B cell (primary cell): ENCODE data around the gene ABCA1. TPM values are rescaled to one million over a fixed set of nuclear protein-coding genes. Genes with fewer than 3 reads are reported as not detected.

Experiments used
- ATAC-seq: fragments of 200-7000 bp; cut with Tn5 transposase; one replicate; pipeline ENCODE4 v1.10.0; 2021; ENCODE audit warnings: low read depth, mild to moderate bottlenecking, moderate number of reproducible peaks, moderate library complexity
- CTCF ChIA-PET: fragments of 350-600 bp; sonication (Branson Sonifier 250); formaldehyde crosslinking; loops from one replicate; lab custom pipeline; 2021; ENCODE audit warnings: antibody characterized with exemption, inconsistent platforms; lab: Charles Lee
- POLR2A ChIA-PET: fragments of 350-600 bp; sonication (Branson Sonifier 250); formaldehyde crosslinking; loops from one replicate; lab custom pipeline; 2021; ENCODE audit warnings: antibody characterized with exemption; lab: Charles Lee
- DNase-seq: peaks from one replicate; pipeline ENCODE4 v3.0.0; 2013
- H2AFZ ChIP-seq: 2 replicates; pipeline ENCODE4 v1.6.1; 2012; ENCODE audit warnings: mild to moderate bottlenecking, low read depth, low read length; ENCODE audit not compliant: insufficient read depth, poor library complexity, severe bottlenecking
- H3K27ac ChIP-seq, 2 donors: 1 replicate in 1 of 2; 2 replicates in 1 of 2; pipeline ENCODE4 v1.5.1; 2012 to 2013; ENCODE audit warnings: low read length in 2 of 2, mild to moderate bottlenecking in 2 of 2, moderate library complexity in 1 of 2
- H3K27me3 ChIP-seq, 4 experiments: fragments of 200-600 bp in 1 of 4; sonication (generic) in 1 of 4; replicated peaks in 1 of 4; 1 replicate in 2 of 4; 2 replicates in 2 of 4; pipeline versions ENCODE4 v1.6.1 to v1.7.0; 2013 to 2016; ENCODE audit warnings: low read length in 3 of 4, mild to moderate bottlenecking in 2 of 4, mixed read lengths in 1 of 4, moderate library complexity in 1 of 4; ENCODE audit not compliant: insufficient read depth in 4 of 4, control insufficient read depth in 3 of 4; ENCODE audit errors: control extremely low read depth in 1 of 4
- H3K36me3 ChIP-seq, 2 experiments: replicated peaks in 1 of 2; 1 replicate in 1 of 2; 2 replicates in 1 of 2; pipeline versions ENCODE4 v1.6.1 to v1.7.1; 2013; ENCODE audit warnings: low read length in 1 of 2; ENCODE audit not compliant: insufficient read depth in 2 of 2, control insufficient read depth in 1 of 2; ENCODE audit errors: control extremely low read depth in 1 of 2, extremely low read depth in 1 of 2
- H3K4me1 ChIP-seq, 2 donors: fragments of 200-600 bp in 1 of 2; sonication (generic) in 1 of 2; 1 replicate in 1 of 2; 2 replicates in 1 of 2; pipeline versions ENCODE4 v1.5.1 to v1.6.1; 2013 to 2017; ENCODE audit warnings: low read length in 2 of 2; ENCODE audit not compliant: control insufficient read depth in 2 of 2, insufficient read depth in 2 of 2
- H3K4me2 ChIP-seq: replicated peaks from 2 replicates; pipeline ENCODE3; 2012; ENCODE audit warnings: mild to moderate bottlenecking, low read depth, low read length; ENCODE audit not compliant: poor library complexity, severe bottlenecking
- H3K4me3 ChIP-seq, 5 experiments: fragments of 200-600 bp in 1 of 5; sonication (generic) in 1 of 5; 1 replicate in 3 of 5; 2 replicates in 2 of 5; pipeline versions ENCODE4 v1.5.1 to v1.7.0; 2011 to 2016; ENCODE audit warnings: low read length in 4 of 5, mild to moderate bottlenecking in 4 of 5, low read depth in 2 of 5, control low read depth in 1 of 5, moderate library complexity in 1 of 5; ENCODE audit not compliant: insufficient read depth in 1 of 5; ENCODE audit errors: control extremely low read depth in 1 of 5, extremely low read depth in 1 of 5
- H3K79me2 ChIP-seq: fragments of 200-600 bp; sonication (generic); one replicate; pipeline ENCODE4 v1.6.0; 2016; ENCODE audit warnings: low read length; ENCODE audit not compliant: control insufficient read depth, insufficient read depth
- H3K9ac ChIP-seq: fragments of 200-600 bp; sonication (generic); 2 replicates; pipeline ENCODE4 v1.6.1; 2017; ENCODE audit warnings: mild to moderate bottlenecking, low read length, moderate library complexity
- H3K9me3 ChIP-seq, 3 donors: one replicate each; pipeline versions ENCODE4 v1.6.1 to v1.7.1; 2013; ENCODE audit warnings: low read length in 2 of 3; ENCODE audit not compliant: control insufficient read depth in 2 of 3, insufficient read depth in 1 of 3; ENCODE audit errors: control extremely low read depth in 1 of 3
- H4K20me1 ChIP-seq: 2 replicates; pipeline ENCODE4 v1.6.0; 2012; ENCODE audit warnings: mild to moderate bottlenecking, low read length; ENCODE audit not compliant: insufficient read depth, control insufficient read depth, poor library complexity, severe bottlenecking
- H3K27ac Mint-ChIP-seq: one replicate; pipeline ENCODE4 v1.8.0; 2021; ENCODE audit warnings: mixed read lengths
- H3K27me3 Mint-ChIP-seq: one replicate; pipeline ENCODE4 v1.8.0; 2021; ENCODE audit warnings: mixed read lengths
- H3K4me1 Mint-ChIP-seq: one replicate; pipeline ENCODE4 v1.8.0; 2021; ENCODE audit warnings: mixed read lengths
- H3K4me3 Mint-ChIP-seq: one replicate; pipeline ENCODE4 v1.8.0; 2021; ENCODE audit warnings: mixed read lengths
- H3K9me3 Mint-ChIP-seq: one replicate; pipeline ENCODE4 v1.8.0; 2022; ENCODE audit warnings: mixed read lengths; ENCODE audit not compliant: insufficient read depth
- EZH2 ChIP-seq: IDR thresholded peaks from 2 replicates; pipeline ENCODE4 v1.6.1; 2012; ENCODE audit warnings: borderline replicate concordance, low read depth, mild to moderate bottlenecking, moderate library complexity, low read length; ENCODE audit not compliant: insufficient read depth, poor library complexity, severe bottlenecking
- WGBS: methylation state at CpG from one replicate; pipeline ENCODE4 v1.1.5; 2013; ENCODE audit warnings: missing lambda C conversion rate; ENCODE audit not compliant: insufficient coverage; 5-methylcytosine and 5-hydroxymethylcytosine counted together
- intact Hi-C: fragments of 100-400 bp; cut with micrococcal nuclease; formaldehyde crosslinking; loops from one replicate; pipeline ENCODE4 v1.10.0; 2022
- polyA plus RNA-seq: library from polyadenylated mRNA; depleted of rRNA; stranded (reverse); fragments of >200 nt; gene quantifications from 2 replicates; pipeline ENCODE4 v1.2.3, GENCODE V29; 2012
- total RNA-seq, 2 donors: library from RNA; stranded (reverse); fragments of 120-200 nt in 1 of 2; gene quantifications; 1 replicate in 1 of 2; 2 replicates in 1 of 2; pipeline versions ENCODE4 v1.2.3 to v1.2.4, GENCODE V29; 2013 to 2022
- TF ChIP-seq, protein P1 (sequence below): fragments of 200-600 bp; IDR thresholded peaks from one replicate; pipeline ENCODE4 v1.8.0; 2022; ENCODE audit warnings: antibody characterized with exemption, mild to moderate bottlenecking

Gene ABCA1
- total and polyA plus RNA-seq, 2 donors (not counting 1 experiment from before 2014, with no cell fraction given) = 5.2 to 24.0 TPM

DNA sequence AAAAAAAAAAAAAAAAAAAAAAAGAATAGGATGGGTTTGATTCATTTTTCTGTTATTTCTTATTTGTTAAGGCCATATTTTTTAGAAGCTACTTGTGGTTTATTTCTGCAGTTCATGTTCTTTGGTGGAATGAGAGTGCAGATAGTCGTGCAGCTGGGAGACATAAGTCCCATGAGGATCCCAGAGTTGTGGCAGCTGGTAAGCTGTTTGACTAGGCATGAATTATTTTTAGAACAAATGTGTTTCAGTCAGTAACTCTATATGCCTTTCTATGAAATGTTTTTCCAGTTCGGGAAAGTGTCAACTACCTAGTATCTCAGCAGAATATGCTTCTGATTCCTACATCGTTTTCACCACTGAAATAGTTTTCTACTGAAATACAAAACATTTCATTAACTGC, 169.0 kb downstream of the ABCA1 start:
- no peak overlapping the region for H3K4me3 Mint-ChIP-seq
- DNase-seq = no peak
- no peaks in the 10 kb centered on the region for H3K9me3 Mint-ChIP-seq
- ChIA-PET CTCF (interaction anchor here (0.6 to 1.4 kb wide), 3 partner anchors 14 to 163 kb away, joined by 3 read pairs; no protein-coding TSS in a partner anchor), POLR2A (no interaction called here)
- ATAC-seq = peak; percentile 39
- no peak overlapping the region for H3K9ac ChIP-seq
- no peaks in the 10 kb centered on the region for H3K27me3 ChIP-seq
- no peaks in the 10 kb centered on the region for H3K27me3 Mint-ChIP-seq
- no peak overlapping the region for H3K4me2 ChIP-seq
- peaks cover 0 to 3% (median 0%) of the 10 kb centered on the region in 3 donors for H3K9me3 ChIP-seq
- H2AFZ ChIP-seq = no peak overlapping the region
- 0% methylated on average over 1 of the region's 3 CpGs for WGBS
- H3K4me1 Mint-ChIP-seq = peaks cover 15% of the 10 kb centered on the region
- peak overlapping the region; percentile 60 for H3K27ac Mint-ChIP-seq
- H3K79me2 ChIP-seq = no peaks in the 10 kb centered on the region
- intact Hi-C loops = loop anchor here (2.0 kb wide), 1 partner anchor 14 kb away; no protein-coding TSS in a partner anchor
- H3K4me3 ChIP-seq = no peak overlapping the region
- H4K20me1 ChIP-seq = no peaks in the 10 kb centered on the region
- H3K27ac ChIP-seq = peak overlapping the region in 1 of 2 donors; percentile 19
- peaks cover 0 to 4% of the 10 kb centered on the region in 2 donors for H3K4me1 ChIP-seq
- H3K36me3 ChIP-seq = no peaks in the 10 kb centered on the region
- TF ChIP-seq, protein P1, sequence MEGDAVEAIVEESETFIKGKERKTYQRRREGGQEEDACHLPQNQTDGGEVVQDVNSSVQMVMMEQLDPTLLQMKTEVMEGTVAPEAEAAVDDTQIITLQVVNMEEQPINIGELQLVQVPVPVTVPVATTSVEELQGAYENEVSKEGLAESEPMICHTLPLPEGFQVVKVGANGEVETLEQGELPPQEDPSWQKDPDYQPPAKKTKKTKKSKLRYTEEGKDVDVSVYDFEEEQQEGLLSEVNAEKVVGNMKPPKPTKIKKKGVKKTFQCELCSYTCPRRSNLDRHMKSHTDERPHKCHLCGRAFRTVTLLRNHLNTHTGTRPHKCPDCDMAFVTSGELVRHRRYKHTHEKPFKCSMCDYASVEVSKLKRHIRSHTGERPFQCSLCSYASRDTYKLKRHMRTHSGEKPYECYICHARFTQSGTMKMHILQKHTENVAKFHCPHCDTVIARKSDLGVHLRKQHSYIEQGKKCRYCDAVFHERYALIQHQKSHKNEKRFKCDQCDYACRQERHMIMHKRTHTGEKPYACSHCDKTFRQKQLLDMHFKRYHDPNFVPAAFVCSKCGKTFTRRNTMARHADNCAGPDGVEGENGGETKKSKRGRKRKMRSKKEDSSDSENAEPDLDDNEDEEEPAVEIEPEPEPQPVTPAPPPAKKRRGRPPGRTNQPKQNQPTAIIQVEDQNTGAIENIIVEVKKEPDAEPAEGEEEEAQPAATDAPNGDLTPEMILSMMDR = no peak
- TF ChIP-seq EZH2 = no peak

DNA sequence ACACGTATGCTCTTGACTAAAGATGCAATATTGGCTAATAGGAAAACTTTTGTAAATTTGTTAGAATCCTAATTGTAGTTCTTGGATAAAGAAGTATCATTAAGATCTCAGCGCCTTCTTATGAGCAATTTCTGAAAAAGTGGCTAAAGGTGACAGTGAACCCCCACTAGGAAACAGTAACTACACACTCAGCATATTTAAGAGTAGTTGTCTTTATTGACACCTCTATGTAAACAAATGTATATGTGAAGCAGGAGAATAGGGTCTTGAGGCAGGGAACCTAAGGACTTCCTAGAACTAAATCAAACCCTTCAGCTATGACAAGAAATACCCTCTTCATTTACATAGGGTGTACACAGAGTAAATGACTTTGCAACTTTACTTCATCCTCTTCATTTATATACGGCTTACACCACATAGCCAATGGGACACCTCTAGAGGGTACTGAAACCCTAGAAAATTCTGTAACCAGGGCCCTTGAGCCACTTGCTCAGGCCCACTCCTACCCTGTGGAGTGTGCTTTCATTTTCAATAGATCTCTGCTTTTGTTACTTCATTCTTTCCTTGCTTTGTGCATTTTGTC, 177.7 kb downstream of the ABCA1 start:
- peak overlapping the region in 1 of 2 donors; percentile 37 for H3K27ac ChIP-seq
- Mint-ChIP-seq H3K27ac (no peak overlapping the region), H3K27me3 (no peaks in the 10 kb centered on the region), H3K9me3 (no peaks in the 10 kb centered on the region), H3K4me3 (no peak overlapping the region), H3K4me1 (peaks cover 28% of the 10 kb centered on the region)
- no peak overlapping the region for H3K4me3 ChIP-seq
- no peak overlapping the region for H3K9ac ChIP-seq
- H2AFZ ChIP-seq = no peak overlapping the region
- no peak overlapping the region for H3K4me2 ChIP-seq
- no peak for ATAC-seq
- peak; percentile 17 for DNase-seq
- TF ChIP-seq EZH2 = no peak
- TF ChIP-seq, protein P1 = no peak
- H3K79me2 ChIP-seq = peaks cover 20% of the 10 kb centered on the region
- ChIA-PET CTCF (no interaction called here), POLR2A (no interaction called here)
- no peaks in the 10 kb centered on the region for H3K27me3 ChIP-seq
- no peaks in the 10 kb centered on the region for H3K9me3 ChIP-seq
- 17% methylated on average over 1 of the region's 3 CpGs for WGBS
- intact Hi-C loops = no loop called here
- peaks cover 11 to 15% of the 10 kb centered on the region in 2 donors for H3K4me1 ChIP-seq
- peaks cover 5 to 13% of the 10 kb centered on the region in 2 experiments for H3K36me3 ChIP-seq
- no peaks in the 10 kb centered on the region for H4K20me1 ChIP-seq
